HG03442 (cell line): ENCODE data around the gene SPOCK2.

Source experiments
- ATAC-seq: cut with Tn5 transposase; IDR thresholded peaks from one replicate; pipeline ENCODE4 v1.9.1; 2021; ENCODE audit warnings: mild to moderate bottlenecking, moderate library complexity; ENCODE audit not compliant: unreplicated experiment

SPOCK2 gene

DNA sequence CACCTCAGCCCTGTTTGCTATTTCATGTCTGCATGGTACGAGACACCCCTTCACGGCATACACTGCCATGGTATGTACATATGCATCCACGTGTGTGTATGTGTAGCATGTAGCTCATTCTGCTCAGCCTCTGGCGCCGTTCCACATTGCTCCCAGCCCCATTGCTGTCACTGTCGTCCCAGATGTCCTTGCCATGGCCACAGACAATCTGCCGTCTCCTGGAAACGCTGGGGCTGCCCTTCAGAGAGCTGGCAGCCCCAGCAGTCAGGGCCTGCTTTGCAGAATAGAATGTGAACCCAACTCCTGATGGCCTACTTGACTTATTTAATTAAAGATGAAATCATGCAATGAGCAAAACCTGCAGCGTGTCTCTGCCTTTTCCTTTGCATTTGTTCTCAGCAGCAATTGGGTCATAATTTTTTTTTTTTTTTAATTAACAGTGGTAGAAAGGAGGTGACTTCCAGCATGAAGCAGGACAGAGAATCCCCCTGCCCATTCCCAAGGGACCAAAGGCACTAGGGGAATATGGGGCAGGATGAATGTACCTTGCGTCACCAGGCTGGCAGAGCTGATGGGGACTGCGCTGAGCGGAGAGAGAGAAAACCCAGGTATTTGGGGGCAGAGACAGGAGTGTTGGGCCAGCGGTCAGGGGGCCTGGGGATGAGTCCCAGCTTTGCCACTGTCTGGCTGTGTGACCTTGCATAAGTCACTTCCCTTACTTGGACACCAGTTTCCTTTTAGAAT is 75.0 kb downstream of the SPOCK2 start:
- ATAC-seq, result no peak

DNA sequence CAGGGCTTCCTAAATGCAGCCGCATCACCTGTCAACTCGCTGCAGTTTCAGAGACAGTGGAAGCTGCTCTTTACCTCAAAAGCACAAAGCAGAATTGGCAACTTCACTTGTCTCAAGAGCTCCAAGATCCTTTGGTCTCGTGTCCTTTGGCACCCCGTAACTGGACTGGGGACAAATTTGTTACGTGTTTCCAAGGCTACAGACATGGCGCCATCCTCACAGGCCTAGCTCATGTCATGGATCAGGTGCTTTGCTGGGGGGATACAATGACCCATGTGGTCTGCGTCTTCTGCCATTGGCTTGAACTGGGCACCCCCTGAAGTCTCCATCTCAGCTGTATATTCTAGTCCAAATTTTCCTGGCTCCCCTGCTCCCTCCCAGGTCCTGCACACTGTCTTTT is 75.6 kb downstream of the SPOCK2 start:
- no peak for ATAC-seq

DNA sequence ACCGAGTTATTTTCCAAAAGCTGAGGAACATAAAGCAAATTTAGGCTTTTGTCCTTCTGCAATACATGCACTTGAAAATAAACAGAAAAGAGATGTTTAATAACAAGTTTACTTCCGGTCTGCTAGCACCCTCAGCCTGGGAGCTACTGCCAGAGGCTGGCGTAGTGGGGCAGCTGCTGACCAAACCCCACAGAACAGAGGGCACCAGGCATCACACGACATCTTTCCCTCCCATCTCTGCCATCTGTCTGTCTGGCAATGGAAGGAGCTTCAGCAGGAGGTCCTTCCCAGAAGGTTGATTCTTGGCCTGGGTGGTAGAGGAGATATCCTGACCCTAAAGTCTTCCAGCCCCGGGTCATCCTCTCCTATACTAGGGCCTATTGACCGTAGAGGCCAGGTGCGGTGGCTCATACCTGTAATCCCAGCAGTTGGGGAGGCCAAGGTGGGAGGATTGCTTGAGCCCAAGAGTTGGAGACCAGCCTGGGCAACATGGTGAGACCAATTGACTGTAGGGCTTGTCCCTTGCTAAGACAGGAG is 76.3 kb downstream of the SPOCK2 start:
- no peak for ATAC-seq

DNA sequence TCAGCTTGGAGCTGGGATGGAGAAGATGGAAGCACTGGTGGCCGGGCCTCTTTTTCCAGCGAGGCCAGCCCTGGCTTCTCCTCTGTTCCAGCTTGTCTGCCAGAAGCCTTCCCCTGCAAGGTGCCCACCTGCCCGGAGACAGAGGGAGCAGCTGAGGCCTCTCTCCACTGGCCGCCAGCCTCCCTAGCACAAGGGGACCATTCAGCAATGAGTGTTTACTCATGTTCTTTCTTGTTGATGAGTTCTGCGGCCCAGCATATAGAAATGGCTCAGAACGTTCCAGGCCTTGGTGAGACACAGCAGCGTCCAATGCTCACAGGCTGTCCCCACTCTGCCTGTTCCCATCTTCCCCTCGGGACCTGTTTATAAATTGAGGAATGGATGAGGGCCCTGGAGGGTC is 76.9 kb downstream of the SPOCK2 start:
- no peak for ATAC-seq

DNA sequence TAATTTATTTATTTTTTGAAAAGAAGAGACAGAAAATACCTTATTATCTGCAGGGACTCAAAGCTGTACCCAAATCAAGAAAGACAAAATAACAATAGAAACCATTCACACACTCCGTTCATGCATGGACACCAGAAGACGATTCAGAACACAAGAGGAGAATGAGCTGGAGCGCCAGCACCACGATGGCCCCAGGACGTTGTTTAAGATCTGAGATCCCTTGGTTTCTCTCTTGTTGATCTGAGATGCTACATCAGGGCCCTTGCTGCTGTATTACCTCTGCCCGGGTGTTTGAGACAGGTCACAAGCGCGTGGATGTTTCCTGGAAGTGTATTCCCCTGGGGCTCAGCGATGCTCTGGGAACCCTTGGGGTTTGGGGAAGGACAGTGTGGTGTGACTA is 77.3 kb downstream of the SPOCK2 start:
- ATAC-seq, result no peak

DNA sequence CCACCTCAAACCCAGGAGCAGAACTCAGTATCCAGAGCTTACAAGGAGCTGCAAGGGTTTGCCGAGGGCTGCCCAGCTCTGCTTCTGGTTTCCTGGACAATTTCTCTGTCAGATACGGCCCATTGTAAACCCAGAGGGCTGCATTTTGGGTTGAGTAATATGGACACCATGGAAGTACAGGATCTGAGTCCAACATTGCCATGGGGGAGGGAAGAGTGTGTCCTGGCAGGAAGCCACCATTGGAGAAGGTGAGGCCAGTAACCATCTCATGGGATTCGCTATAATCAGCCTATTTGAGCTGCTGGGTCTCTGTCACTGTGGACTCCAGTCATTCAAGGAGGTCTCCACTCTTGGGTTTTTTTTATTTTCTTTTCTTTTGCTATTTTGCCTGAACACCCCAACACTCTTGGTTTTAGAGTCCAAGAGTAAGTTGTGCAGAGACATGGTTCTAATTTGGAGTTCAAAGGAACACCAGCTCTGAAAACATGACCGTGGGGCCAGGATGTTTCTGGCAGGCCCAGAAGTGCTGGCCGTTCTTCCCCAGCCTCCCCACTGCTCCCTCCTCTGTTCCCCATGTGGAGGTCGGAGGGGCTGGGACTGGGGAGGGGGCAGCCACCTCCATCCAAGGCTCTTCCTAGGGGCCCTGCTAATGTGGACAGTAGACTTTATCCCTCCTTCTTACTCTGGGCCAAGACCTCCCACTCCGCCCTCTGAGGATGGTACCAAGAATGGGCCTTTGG is 77.9 kb downstream of the SPOCK2 start:
- no peak for ATAC-seq

DNA sequence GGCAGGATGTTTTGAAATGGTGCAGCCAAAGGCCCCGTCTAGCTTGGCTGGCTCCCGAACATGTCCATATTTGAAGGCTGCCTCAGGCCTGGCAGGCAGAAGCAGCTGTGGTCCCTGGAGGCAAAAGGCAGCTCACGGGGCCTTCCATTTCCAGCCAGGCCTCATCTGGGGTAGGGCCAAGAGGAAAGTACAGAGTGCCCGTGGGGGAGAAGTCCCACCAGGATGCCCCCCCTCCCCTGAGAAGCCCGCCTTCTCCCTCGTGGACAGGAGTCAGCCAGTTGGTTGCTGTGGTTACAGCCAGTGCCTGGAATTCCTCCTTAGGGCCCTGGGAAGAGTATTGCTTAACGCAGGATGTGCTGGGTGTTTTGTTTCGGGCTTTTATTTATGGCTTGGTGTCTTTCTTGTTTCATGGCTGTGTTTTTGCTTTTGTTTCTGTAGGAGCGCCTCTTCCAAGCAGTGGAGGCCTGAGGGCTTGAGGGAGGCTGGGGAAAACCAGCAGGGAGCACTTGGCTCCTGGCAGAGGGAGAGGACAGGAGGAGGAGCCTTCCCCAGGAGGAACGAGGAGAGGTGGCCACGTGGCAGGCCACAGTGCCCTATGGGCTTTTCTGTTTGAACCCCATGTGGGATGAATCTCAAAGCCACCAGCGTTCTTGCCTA is 78.8 kb downstream of the SPOCK2 start:
- no peak for ATAC-seq

DNA sequence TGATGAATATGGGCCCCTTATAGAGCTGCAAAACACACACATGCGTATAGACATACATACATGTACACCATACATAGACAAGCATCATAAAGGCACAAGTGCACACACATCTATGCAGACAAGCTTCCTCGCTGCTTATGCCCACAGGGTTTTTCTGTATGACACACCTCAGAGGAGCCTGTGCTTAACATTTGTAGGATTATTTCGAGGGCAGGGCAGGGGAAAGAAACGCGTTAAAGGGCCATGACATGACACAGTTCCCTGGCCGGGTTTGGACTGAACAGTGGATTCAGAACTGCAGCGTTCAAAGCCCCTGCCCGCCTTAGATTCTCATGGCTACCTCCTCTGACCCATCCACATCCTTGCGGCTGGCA is 79.3 kb downstream of the SPOCK2 start:
- no peak for ATAC-seq
